Ishikawa (cell line): ENCODE measurements around the gene ZNF567.

Experiments
- CEBPB ChIP-seq: IDR thresholded peaks from 2 replicates; pipeline ENCODE4 v1.6.1; 2012
- CREB1 ChIP-seq: IDR thresholded peaks from 2 replicates; pipeline ENCODE4 v1.6.1; 2012; ENCODE audit warnings: low read depth
- EGR1 ChIP-seq: IDR thresholded peaks from 2 replicates; pipeline ENCODE4 v1.6.1; 2012
- EP300 ChIP-seq: IDR thresholded peaks from 2 replicates; pipeline ENCODE4 v1.6.1; 2012; ENCODE audit warnings: borderline replicate concordance
- FOXM1 ChIP-seq: IDR thresholded peaks from 2 replicates; pipeline ENCODE4 v1.6.1; 2012; ENCODE audit warnings: low read depth, borderline replicate concordance
- MAX ChIP-seq: IDR thresholded peaks from 2 replicates; pipeline ENCODE4 v1.6.1; 2012
- NFIC ChIP-seq: IDR thresholded peaks from 2 replicates; pipeline ENCODE4 v1.6.1; 2012
- RAD21 ChIP-seq: IDR thresholded peaks from 2 replicates; pipeline ENCODE4 v1.6.1; 2012; ENCODE audit warnings: low read depth
- REST ChIP-seq: IDR thresholded peaks from 2 replicates; pipeline ENCODE4 v1.6.1; 2012; ENCODE audit warnings: low read depth, mild to moderate bottlenecking
- TAF1 ChIP-seq: IDR thresholded peaks from 2 replicates; pipeline ENCODE4 v1.6.1; 2012; ENCODE audit warnings: low read depth, mild to moderate bottlenecking
- TCF12 ChIP-seq: IDR thresholded peaks from 2 replicates; pipeline ENCODE4 v1.6.1; 2012; ENCODE audit warnings: low read depth
- TEAD4 ChIP-seq: IDR thresholded peaks from 2 replicates; pipeline ENCODE4 v1.6.1; 2012
- USF1 ChIP-seq: IDR thresholded peaks from 2 replicates; pipeline ENCODE4 v1.6.1; 2012
- YY1 ChIP-seq: IDR thresholded peaks from 2 replicates; pipeline ENCODE4 v1.6.1; 2012; ENCODE audit warnings: low read depth
- ZBTB7A ChIP-seq: IDR thresholded peaks from 2 replicates; pipeline ENCODE4 v1.6.1; 2012; ENCODE audit warnings: low read depth

The ZNF567 gene

GRCh38 chr19:36668646-36669045 lies 18.8 kb upstream of the ZNF567 start:
- TF ChIP-seq EP300, result no peak
- TF ChIP-seq TCF12, result no peak
- no peak for TF ChIP-seq CEBPB
- TF ChIP-seq NFIC, result no peak
- TF ChIP-seq REST, result no peak
- no peak for TF ChIP-seq ZBTB7A
- TF ChIP-seq EGR1, result no peak
- no peak for TF ChIP-seq YY1
- no peak for TF ChIP-seq FOXM1
- TF ChIP-seq MAX, result no peak

- TF ChIP-seq REST, result no peak
- TF ChIP-seq YY1, result no peak
- TF ChIP-seq EP300, result no peak
- TF ChIP-seq CEBPB, result no peak
- no peak for TF ChIP-seq EGR1
- TF ChIP-seq TEAD4, result no peak
- TF ChIP-seq CREB1, result no peak
- TF ChIP-seq RAD21, result no peak
- TF ChIP-seq MAX, result no peak
- no peak for TF ChIP-seq ZBTB7A
- TF ChIP-seq FOXM1, result no peak
- TF ChIP-seq TAF1, result no peak
- no peak for TF ChIP-seq USF1
Observed at GRCh38 chr19:36672368-36672767, 15.0 kb upstream of the ZNF567 start.

- TF ChIP-seq EGR1, result no peak
- no peak for TF ChIP-seq NFIC
- no peak for TF ChIP-seq TCF12
- no peak for TF ChIP-seq USF1
- no peak for TF ChIP-seq REST
- no peak for TF ChIP-seq FOXM1
- no peak for TF ChIP-seq MAX
- no peak for TF ChIP-seq RAD21
- no peak for TF ChIP-seq TAF1
Observed at GRCh38 chr19:36674201-36674600, 13.2 kb upstream of the ZNF567 start.

GRCh38 chr19:36679455-36679854 lies 8.0 kb upstream of the ZNF567 start:
- TF ChIP-seq MAX (no peak), ZBTB7A (no peak), EGR1 (no peak), YY1 (no peak), NFIC (no peak), USF1 (no peak), CREB1 (no peak), TAF1 (no peak), FOXM1 (no peak), RAD21 (no peak), CEBPB (no peak), REST (no peak), TEAD4 (no peak), TCF12 (no peak), EP300 (no peak)
